ENCODE results near the gene GOLM1. TPM values are rescaled to one million over a fixed set of nuclear protein-coding genes. Genes with fewer than 3 reads are reported as not detected.

Gene GOLM1
- total RNA-seq, 1 experiment from 2014 or later = 75.1 TPM

DNA sequence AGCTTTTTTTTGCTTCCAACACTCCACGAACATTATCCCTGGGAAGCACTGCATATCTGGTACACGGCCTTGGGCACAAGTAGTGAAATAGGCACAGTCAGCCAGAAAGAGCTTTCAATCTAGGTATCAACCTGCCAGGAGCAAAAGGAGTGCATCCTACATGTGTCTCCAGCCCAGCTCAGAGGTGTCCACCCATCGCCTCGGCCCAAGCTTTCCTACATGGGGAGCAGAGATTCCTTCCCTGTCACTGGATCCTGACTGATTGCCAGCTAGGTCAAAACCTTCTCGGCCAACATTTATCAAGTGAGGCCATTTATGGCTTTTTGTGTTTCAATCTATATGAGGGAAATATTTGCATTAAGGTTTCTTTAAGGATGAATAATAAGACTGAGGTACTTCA is 55.8 kb downstream of the GOLM1 start (continued):
- TF ChIP-seq, protein P1, sequence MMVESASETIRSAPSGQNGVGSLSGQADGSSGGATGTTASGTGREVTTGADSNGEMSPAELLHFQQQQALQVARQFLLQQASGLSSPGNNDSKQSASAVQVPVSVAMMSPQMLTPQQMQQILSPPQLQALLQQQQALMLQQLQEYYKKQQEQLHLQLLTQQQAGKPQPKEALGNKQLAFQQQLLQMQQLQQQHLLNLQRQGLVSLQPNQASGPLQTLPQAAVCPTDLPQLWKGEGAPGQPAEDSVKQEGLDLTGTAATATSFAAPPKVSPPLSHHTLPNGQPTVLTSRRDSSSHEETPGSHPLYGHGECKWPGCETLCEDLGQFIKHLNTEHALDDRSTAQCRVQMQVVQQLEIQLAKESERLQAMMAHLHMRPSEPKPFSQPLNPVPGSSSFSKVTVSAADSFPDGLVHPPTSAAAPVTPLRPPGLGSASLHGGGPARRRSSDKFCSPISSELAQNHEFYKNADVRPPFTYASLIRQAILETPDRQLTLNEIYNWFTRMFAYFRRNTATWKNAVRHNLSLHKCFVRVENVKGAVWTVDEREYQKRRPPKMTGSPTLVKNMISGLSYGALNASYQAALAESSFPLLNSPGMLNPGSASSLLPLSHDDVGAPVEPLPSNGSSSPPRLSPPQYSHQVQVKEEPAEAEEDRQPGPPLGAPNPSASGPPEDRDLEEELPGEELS (CRISPR knock-in tag; IDR thresholded peaks at IDR 0.05) = no peak
- TF ChIP-seq SP1 (CRISPR knock-in tag; conservative IDR thresholded peaks at IDR 0.05) (no peak), KAT7 (CRISPR knock-in tag; IDR thresholded peaks at IDR 0.05; ENCODE audit: borderline replicate concordance) (no peak), SOX15 (CRISPR knock-in tag; IDR thresholded peaks at IDR 0.05) (no peak), EMX1 (CRISPR knock-in tag; IDR thresholded peaks at IDR 0.05) (no peak), CREM (CRISPR knock-in tag; IDR thresholded peaks at IDR 0.05) (no peak), ZNF416 (CRISPR knock-in tag; IDR thresholded peaks at IDR 0.05) (no peak)
- TF ChIP-seq, protein P2, sequence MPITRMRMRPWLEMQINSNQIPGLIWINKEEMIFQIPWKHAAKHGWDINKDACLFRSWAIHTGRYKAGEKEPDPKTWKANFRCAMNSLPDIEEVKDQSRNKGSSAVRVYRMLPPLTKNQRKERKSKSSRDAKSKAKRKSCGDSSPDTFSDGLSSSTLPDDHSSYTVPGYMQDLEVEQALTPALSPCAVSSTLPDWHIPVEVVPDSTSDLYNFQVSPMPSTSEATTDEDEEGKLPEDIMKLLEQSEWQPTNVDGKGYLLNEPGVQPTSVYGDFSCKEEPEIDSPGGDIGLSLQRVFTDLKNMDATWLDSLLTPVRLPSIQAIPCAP (CRISPR knock-in tag; IDR thresholded peaks at IDR 0.05) = no peak

DNA sequence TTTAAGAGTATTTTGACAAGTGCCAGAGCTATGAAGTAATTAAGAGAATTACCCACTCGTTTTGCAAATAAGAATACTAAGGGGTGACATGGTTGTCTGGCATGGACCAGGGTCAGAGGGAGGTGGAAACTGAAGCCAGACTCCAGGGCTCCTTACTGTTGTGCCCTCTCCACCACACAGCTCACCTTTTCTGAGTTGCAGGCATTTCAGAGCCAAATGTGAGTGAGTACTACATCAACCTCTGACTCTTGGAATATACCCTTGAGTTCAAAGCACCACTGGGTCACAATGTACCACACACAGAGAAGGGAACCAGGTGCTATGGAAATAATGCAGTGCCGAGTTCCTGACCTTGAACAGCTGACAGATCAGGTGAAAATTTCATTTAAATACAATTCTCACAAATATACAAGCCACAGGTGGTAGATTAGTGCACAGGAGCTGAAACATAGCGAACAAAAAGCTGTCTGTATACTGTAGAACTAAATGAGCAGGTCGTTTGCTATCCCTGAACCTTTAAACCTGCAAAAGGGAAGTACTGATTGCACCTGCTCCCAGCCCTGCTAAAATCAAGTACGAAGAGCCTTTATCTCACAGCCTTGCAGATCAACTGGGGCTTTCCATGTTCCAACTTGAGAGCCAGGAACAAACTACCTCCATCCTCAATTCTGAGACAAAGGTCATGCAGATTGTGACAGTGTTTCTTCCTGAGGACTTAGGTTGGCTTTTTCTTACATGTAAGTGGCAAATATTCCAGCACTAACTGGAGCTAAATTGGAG is 57.0 kb downstream of the GOLM1 start:
- DNase-seq (ENCODE audit: low spot score) (no peak), ATAC-seq (no peak)
- H3K9me3 Mint-ChIP-seq = no peaks in the 10 kb centered on the region
- H3K36me3 Mint-ChIP-seq = peaks cover 19% of the 10 kb centered on the region
- no peaks in the 10 kb centered on the region for H3K27me3 Mint-ChIP-seq (ENCODE audit: low read depth)
- TF ChIP-seq ZNF232 (CRISPR knock-in tag; IDR thresholded peaks at IDR 0.05) = no peak
- TF ChIP-seq KAT7 (CRISPR knock-in tag; IDR thresholded peaks at IDR 0.05; ENCODE audit: borderline replicate concordance) = no peak
- TF ChIP-seq ZNF396 (CRISPR knock-in tag; IDR thresholded peaks at IDR 0.05; ENCODE audit: borderline replicate concordance) = no peak
- no peak for TF ChIP-seq FOXJ3 (CRISPR knock-in tag; IDR thresholded peaks at IDR 0.05; ENCODE audit: borderline replicate concordance)
- ChIA-PET CTCF (interaction anchor here (1.4 kb wide), 1 partner anchor 160 kb away, joined by 4 read pairs; no protein-coding TSS in a partner anchor), POLR2A (no interaction called here)
- 0 out of 2 replicates have a peak, but pooled peaks cover 3% of the 10 kb centered on the region for H3K4me1 Mint-ChIP-seq
- no peak overlapping the region for H3K4me3 Mint-ChIP-seq
- H3K27ac Mint-ChIP-seq = no peak overlapping the region

DNA sequence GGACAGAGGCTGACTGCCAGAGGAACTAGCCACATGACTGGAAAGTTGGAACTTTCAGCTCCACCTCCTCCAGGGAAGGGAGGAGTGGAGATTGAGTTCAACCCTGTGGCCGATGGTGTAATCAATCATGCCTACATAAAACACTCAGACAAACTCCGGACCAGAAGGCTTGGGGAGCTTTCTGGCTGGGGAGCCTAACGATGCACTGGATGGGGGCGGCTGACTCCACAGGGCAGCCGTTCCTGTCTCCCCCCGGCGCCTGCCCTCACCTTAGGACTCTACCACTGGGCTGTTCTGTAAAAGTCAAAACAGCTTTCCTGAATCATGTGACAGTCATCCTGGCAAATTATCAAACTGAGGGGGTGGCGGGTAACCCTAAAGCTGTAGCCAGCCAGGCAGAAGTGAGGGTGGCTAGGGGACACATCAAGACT is 58.0 kb downstream of the GOLM1 start:
- Mint-ChIP-seq H3K4me3 (no peak overlapping the region), H3K27me3 (ENCODE audit: low read depth) (no peaks in the 10 kb centered on the region), H3K9me3 (no peaks in the 10 kb centered on the region), H3K4me1 (peaks cover 1% of the 10 kb centered on the region; the same call in 1 of the 2 replicates), H3K27ac (peak overlapping the region; percentile 8; the same call in 1 of the 2 replicates), H3K36me3 (peaks cover 26% of the 10 kb centered on the region)
- ChIA-PET CTCF (no interaction called here), POLR2A (no interaction called here)
- no peak for ATAC-seq
- DNase-seq (ENCODE audit: low spot score) = no peak
- TF ChIP-seq, protein P3, sequence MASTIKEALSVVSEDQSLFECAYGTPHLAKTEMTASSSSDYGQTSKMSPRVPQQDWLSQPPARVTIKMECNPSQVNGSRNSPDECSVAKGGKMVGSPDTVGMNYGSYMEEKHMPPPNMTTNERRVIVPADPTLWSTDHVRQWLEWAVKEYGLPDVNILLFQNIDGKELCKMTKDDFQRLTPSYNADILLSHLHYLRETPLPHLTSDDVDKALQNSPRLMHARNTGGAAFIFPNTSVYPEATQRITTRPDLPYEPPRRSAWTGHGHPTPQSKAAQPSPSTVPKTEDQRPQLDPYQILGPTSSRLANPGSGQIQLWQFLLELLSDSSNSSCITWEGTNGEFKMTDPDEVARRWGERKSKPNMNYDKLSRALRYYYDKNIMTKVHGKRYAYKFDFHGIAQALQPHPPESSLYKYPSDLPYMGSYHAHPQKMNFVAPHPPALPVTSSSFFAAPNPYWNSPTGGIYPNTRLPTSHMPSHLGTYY (CRISPR knock-in tag; IDR thresholded peaks at IDR 0.05) = no peak
- TF ChIP-seq, protein P4, sequence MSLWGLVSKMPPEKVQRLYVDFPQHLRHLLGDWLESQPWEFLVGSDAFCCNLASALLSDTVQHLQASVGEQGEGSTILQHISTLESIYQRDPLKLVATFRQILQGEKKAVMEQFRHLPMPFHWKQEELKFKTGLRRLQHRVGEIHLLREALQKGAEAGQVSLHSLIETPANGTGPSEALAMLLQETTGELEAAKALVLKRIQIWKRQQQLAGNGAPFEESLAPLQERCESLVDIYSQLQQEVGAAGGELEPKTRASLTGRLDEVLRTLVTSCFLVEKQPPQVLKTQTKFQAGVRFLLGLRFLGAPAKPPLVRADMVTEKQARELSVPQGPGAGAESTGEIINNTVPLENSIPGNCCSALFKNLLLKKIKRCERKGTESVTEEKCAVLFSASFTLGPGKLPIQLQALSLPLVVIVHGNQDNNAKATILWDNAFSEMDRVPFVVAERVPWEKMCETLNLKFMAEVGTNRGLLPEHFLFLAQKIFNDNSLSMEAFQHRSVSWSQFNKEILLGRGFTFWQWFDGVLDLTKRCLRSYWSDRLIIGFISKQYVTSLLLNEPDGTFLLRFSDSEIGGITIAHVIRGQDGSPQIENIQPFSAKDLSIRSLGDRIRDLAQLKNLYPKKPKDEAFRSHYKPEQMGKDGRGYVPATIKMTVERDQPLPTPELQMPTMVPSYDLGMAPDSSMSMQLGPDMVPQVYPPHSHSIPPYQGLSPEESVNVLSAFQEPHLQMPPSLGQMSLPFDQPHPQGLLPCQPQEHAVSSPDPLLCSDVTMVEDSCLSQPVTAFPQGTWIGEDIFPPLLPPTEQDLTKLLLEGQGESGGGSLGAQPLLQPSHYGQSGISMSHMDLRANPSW (CRISPR knock-in tag; conservative IDR thresholded peaks at IDR 0.05; ENCODE audit: low read depth) = no peak
- TF ChIP-seq GABPB1 (CRISPR knock-in tag; IDR thresholded peaks at IDR 0.05) (no peak), SOX15 (CRISPR knock-in tag; IDR thresholded peaks at IDR 0.05) (no peak)
- TF ChIP-seq, protein P5, sequence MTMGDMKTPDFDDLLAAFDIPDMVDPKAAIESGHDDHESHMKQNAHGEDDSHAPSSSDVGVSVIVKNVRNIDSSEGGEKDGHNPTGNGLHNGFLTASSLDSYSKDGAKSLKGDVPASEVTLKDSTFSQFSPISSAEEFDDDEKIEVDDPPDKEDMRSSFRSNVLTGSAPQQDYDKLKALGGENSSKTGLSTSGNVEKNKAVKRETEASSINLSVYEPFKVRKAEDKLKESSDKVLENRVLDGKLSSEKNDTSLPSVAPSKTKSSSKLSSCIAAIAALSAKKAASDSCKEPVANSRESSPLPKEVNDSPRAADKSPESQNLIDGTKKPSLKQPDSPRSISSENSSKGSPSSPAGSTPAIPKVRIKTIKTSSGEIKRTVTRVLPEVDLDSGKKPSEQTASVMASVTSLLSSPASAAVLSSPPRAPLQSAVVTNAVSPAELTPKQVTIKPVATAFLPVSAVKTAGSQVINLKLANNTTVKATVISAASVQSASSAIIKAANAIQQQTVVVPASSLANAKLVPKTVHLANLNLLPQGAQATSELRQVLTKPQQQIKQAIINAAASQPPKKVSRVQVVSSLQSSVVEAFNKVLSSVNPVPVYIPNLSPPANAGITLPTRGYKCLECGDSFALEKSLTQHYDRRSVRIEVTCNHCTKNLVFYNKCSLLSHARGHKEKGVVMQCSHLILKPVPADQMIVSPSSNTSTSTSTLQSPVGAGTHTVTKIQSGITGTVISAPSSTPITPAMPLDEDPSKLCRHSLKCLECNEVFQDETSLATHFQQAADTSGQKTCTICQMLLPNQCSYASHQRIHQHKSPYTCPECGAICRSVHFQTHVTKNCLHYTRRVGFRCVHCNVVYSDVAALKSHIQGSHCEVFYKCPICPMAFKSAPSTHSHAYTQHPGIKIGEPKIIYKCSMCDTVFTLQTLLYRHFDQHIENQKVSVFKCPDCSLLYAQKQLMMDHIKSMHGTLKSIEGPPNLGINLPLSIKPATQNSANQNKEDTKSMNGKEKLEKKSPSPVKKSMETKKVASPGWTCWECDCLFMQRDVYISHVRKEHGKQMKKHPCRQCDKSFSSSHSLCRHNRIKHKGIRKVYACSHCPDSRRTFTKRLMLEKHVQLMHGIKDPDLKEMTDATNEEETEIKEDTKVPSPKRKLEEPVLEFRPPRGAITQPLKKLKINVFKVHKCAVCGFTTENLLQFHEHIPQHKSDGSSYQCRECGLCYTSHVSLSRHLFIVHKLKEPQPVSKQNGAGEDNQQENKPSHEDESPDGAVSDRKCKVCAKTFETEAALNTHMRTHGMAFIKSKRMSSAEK (CRISPR knock-in tag; IDR thresholded peaks at IDR 0.05; ENCODE audit: borderline replicate concordance) = no peak
- TF ChIP-seq, protein P6, sequence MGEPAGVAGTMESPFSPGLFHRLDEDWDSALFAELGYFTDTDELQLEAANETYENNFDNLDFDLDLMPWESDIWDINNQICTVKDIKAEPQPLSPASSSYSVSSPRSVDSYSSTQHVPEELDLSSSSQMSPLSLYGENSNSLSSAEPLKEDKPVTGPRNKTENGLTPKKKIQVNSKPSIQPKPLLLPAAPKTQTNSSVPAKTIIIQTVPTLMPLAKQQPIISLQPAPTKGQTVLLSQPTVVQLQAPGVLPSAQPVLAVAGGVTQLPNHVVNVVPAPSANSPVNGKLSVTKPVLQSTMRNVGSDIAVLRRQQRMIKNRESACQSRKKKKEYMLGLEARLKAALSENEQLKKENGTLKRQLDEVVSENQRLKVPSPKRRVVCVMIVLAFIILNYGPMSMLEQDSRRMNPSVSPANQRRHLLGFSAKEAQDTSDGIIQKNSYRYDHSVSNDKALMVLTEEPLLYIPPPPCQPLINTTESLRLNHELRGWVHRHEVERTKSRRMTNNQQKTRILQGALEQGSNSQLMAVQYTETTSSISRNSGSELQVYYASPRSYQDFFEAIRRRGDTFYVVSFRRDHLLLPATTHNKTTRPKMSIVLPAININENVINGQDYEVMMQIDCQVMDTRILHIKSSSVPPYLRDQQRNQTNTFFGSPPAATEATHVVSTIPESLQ (CRISPR knock-in tag; IDR thresholded peaks at IDR 0.05) = no peak
- TF ChIP-seq, protein P7, sequence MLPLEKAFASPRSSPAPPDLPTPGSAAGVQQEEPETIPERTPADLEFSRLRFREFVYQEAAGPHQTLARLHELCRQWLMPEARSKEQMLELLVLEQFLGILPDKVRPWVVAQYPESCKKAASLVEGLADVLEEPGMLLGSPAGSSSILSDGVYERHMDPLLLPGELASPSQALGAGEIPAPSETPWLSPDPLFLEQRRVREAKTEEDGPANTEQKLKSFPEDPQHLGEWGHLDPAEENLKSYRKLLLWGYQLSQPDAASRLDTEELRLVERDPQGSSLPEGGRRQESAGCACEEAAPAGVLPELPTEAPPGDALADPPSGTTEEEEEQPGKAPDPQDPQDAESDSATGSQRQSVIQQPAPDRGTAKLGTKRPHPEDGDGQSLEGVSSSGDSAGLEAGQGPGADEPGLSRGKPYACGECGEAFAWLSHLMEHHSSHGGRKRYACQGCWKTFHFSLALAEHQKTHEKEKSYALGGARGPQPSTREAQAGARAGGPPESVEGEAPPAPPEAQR (CRISPR knock-in tag; IDR thresholded peaks at IDR 0.05) = no peak
